Measurements from ENCODE around the gene INTS11.

- TF ChIP-seq CTCF (IDR thresholded peaks at IDR 0.05) (no peak), EP300 (IDR thresholded peaks at IDR 0.05) (no peak), POLR2A (IDR thresholded peaks at IDR 0.05; ENCODE audit: low read length) (no peak), REST (IDR thresholded peaks at IDR 0.05) (no peak), ZSCAN20 (CRISPR knock-in tag; IDR thresholded peaks at IDR 0.05) (no peak), RAD21 (conservative IDR thresholded peaks at IDR 0.05 in 1 of 2, IDR thresholded peaks at IDR 0.05 in 1 of 2) (no peak), CHD2 (IDR thresholded peaks at IDR 0.05; ENCODE audit: low read length, partially characterized antibody) (no peak), SREBF2 (IDR thresholded peaks at IDR 0.05) (no peak), MYC (IDR thresholded peaks at IDR 0.05; ENCODE audit: borderline replicate concordance, low read length) (no peak), CEBPB (IDR thresholded peaks at IDR 0.05) (no peak)
Measured at GRCh38 chr1:1299686-1300351, 24.6 kb downstream of the INTS11 start.

Data from A549 (cell line).